Measurements from ENCODE around the gene FBLN1.

FBLN1 gene

GRCh38 chr22:45572444-45572843, 69.8 kb downstream of the FBLN1 start:
- DNase-seq, result no peak

GRCh38 chr22:45574069-45574703, 71.5 kb downstream of the FBLN1 start:
- no peak for DNase-seq

GRCh38 chr22:45575173-45575572, 72.5 kb downstream of the FBLN1 start:
- DNase-seq, result no peak

- no peak for DNase-seq
Observed at GRCh38 chr22:45575607-45576272, 73.1 kb downstream of the FBLN1 start.

- DNase-seq, result no peak
Observed at GRCh38 chr22:45576273-45576625, 73.6 kb downstream of the FBLN1 start.

- no peak for DNase-seq
Observed at GRCh38 chr22:45576730-45577464, 74.2 kb downstream of the FBLN1 start.

GRCh38 chr22:45577746-45578523, 75.3 kb downstream of the FBLN1 start:
- DNase-seq, result peak; percentile 74

- no peak for DNase-seq
Observed at GRCh38 chr22:45578524-45579147, 76.0 kb downstream of the FBLN1 start.

GRCh38 chr22:45579306-45579705, 76.6 kb downstream of the FBLN1 start:
- no peak for DNase-seq

GRCh38 chr22:45579806-45580725, 77.4 kb downstream of the FBLN1 start:
- no peak for DNase-seq

- no peak for DNase-seq
Observed at GRCh38 chr22:45580726-45581381, 78.2 kb downstream of the FBLN1 start.

GRCh38 chr22:45581549-45582080, 78.9 kb downstream of the FBLN1 start:
- DNase-seq, result no peak

GRCh38 chr22:45582236-45582954, 79.7 kb downstream of the FBLN1 start:
- no peak for DNase-seq

- DNase-seq, result no peak
Observed at GRCh38 chr22:45582955-45583320, 80.3 kb downstream of the FBLN1 start.

- DNase-seq, result no peak
Observed at GRCh38 chr22:45583504-45583903, 80.8 kb downstream of the FBLN1 start.

GRCh38 chr22:45584121-45584570, 81.5 kb downstream of the FBLN1 start:
- DNase-seq, result no peak

- DNase-seq, result no peak
Observed at GRCh38 chr22:45584621-45585436, 82.1 kb downstream of the FBLN1 start.

- DNase-seq, result no peak
Observed at GRCh38 chr22:45585437-45585755, 82.7 kb downstream of the FBLN1 start.

- DNase-seq, result no peak
Observed at GRCh38 chr22:45585946-45586540, 83.4 kb downstream of the FBLN1 start.

Data from fibroblast of upper back skin (primary cell).